ENCODE data around the gene KANSL2. TPM values are rescaled to one million over a fixed set of nuclear protein-coding genes. Genes with fewer than 3 reads are reported as not detected.
A peak's percentile ranks its signal among the peaks of the same experiment; 100 is the strongest.

Gene KANSL2
- total and polyA plus RNA-seq, 2 of the 13 experiments (the other 11 are each of a cell fraction or from before 2014, with no cell fraction given): 24.1 to 41.3 TPM

GRCh38 chr12:48716493-48717251, 34.6 kb upstream of the KANSL2 start, which contains the start of gene CCNT1 (continued):
- TF ChIP-seq ATF4 (CRISPR knock-in tag; IDR thresholded peaks at IDR 0.05): peak in 1 of 2 experiments; percentile 65; a peak in 2 of 4 replicates
- TF ChIP-seq ZMYM3 (CRISPR knock-in tag; IDR thresholded peaks at IDR 0.05): peak; percentile 86
- TF ChIP-seq MED8 (CRISPR knock-in tag; IDR thresholded peaks at IDR 0.05; ENCODE audit: insufficient replicate concordance): peak; percentile 75
- TF ChIP-seq ZNF598 (CRISPR knock-in tag; IDR thresholded peaks at IDR 0.05; ENCODE audit: borderline replicate concordance): peak; percentile 61; the same call in 1 of the 2 replicates
- 0 out of 2 replicates have a peak, but pooled peaks have one; percentile 27 for TF ChIP-seq HMG20B (CRISPR knock-in tag; conservative IDR thresholded peaks at IDR 0.05)
- peak; percentile 91 for TF ChIP-seq HDAC1 (CRISPR knock-in tag; IDR thresholded peaks at IDR 0.05)
- peak; percentile 52 for TF ChIP-seq FOXC1 (CRISPR knock-in tag; IDR thresholded peaks at IDR 0.05; ENCODE audit: borderline replicate concordance)
- TF ChIP-seq KMT2B (CRISPR knock-in tag; IDR thresholded peaks at IDR 0.05): peak; percentile 94
- no peak for TF ChIP-seq LBX2 (CRISPR knock-in tag; IDR thresholded peaks at IDR 0.05; ENCODE audit: borderline replicate concordance)
- TF ChIP-seq TBX3 (IDR thresholded peaks at IDR 0.05; ENCODE audit: borderline replicate concordance): peak; percentile 80; the same call in 1 of the 2 replicates
- no peak; the same call in none of the 2 replicates for TF ChIP-seq ZNF746 (CRISPR knock-in tag; IDR thresholded peaks at IDR 0.05)
- TF ChIP-seq HOXA7 (CRISPR knock-in tag; IDR thresholded peaks at IDR 0.05): no peak
- peak; percentile 61 for TF ChIP-seq XRCC5 (optimal IDR thresholded peaks at IDR 0.05; ENCODE audit: low read length)
- peak; percentile 98 for TF ChIP-seq USF2 (IDR thresholded peaks at IDR 0.05; ENCODE audit: low read depth, low read length)
- peak; percentile 99; the same call in 1 of the 2 replicates for TF ChIP-seq USF2 (CRISPR knock-in tag; IDR thresholded peaks at IDR 0.05; ENCODE audit: borderline replicate concordance)
- peak; percentile 99 for TF ChIP-seq KAT8 (CRISPR knock-in tag; IDR thresholded peaks at IDR 0.05)
- TF ChIP-seq CSRNP2 (CRISPR knock-in tag; conservative IDR thresholded peaks at IDR 0.05; ENCODE audit: low read depth): no peak
- TF ChIP-seq ADNP (CRISPR knock-in tag; IDR thresholded peaks at IDR 0.05): peak; percentile 95
- 0 out of 2 replicates have a peak, but pooled peaks have one; percentile 0 for TF ChIP-seq CENPBD1 (CRISPR knock-in tag; IDR thresholded peaks at IDR 0.05; ENCODE audit: borderline replicate concordance, low read depth)
- peak; percentile 97 for TF ChIP-seq ZMYM4 (CRISPR knock-in tag; IDR thresholded peaks at IDR 0.05)
- no peak for TF ChIP-seq TERF1 (CRISPR knock-in tag; IDR thresholded peaks at IDR 0.05)
- no peak for TF ChIP-seq CHD4 (IDR thresholded peaks at IDR 0.05; ENCODE audit: borderline replicate concordance, low read length)
